Esophagus muscularis mucosa (tissue), 4 donors: ENCODE data around the gene ZMIZ1.

ENCODE experiments used
- EP300 ChIP-seq: sonication (generic); formaldehyde crosslinking; IDR thresholded peaks from one replicate; pipeline ENCODE4 v1.6.1; 2017; ENCODE audit warnings: antibody characterized with exemption
- POLR2A ChIP-seq: fragments of 450-650 bp; IDR thresholded peaks from one replicate; pipeline ENCODE4 v1.6.1; 2017; ENCODE audit warnings: antibody characterized with exemption, moderate library complexity, mild to moderate bottlenecking, low read depth
- POLR2AphosphoS5 ChIP-seq, 2 donors: sonication (generic); formaldehyde crosslinking; IDR thresholded peaks; one replicate each; pipeline ENCODE4 v1.6.1; 2017; ENCODE audit warnings: antibody characterized with exemption in 2 of 2
- TF ChIP-seq, protein P1 (sequence below), 3 experiments: fragments of 200-600 bp in 2 of 3; fragments of 450-650 bp in 1 of 3; sonication (generic) in 2 of 3; IDR thresholded peaks; one replicate each; pipeline ENCODE4 v1.5.1; 2017 to 2019; ENCODE audit warnings: antibody characterized with exemption in 3 of 3, mild to moderate bottlenecking in 2 of 3, moderate library complexity in 1 of 3

DNA sequence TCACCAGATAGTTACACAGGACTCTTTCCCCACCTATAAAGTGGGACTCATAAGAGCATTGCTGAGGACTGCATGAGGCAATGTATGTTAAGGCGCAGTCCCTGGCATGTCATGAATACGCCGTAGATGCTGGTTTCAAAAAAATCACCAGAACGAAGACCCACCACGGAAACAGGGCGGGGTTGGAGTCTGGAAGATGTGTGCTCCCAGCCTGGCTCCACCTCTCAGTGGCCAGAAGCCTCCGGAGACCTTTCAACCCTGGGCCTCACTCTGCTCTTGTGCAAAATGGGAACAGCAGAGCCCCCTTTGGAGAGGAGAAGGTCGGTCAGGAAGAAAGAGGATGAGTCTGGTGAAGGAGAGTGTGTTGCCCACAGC is 12.4 kb upstream of the ZMIZ1 start:
- TF ChIP-seq POLR2A = no peak
- TF ChIP-seq, protein P1, sequence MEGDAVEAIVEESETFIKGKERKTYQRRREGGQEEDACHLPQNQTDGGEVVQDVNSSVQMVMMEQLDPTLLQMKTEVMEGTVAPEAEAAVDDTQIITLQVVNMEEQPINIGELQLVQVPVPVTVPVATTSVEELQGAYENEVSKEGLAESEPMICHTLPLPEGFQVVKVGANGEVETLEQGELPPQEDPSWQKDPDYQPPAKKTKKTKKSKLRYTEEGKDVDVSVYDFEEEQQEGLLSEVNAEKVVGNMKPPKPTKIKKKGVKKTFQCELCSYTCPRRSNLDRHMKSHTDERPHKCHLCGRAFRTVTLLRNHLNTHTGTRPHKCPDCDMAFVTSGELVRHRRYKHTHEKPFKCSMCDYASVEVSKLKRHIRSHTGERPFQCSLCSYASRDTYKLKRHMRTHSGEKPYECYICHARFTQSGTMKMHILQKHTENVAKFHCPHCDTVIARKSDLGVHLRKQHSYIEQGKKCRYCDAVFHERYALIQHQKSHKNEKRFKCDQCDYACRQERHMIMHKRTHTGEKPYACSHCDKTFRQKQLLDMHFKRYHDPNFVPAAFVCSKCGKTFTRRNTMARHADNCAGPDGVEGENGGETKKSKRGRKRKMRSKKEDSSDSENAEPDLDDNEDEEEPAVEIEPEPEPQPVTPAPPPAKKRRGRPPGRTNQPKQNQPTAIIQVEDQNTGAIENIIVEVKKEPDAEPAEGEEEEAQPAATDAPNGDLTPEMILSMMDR (IDR thresholded peaks at IDR 0.05) = no peak
- no peak for TF ChIP-seq POLR2AphosphoS5 (IDR thresholded peaks at IDR 0.05)
- TF ChIP-seq EP300 = no peak
